T-helper 2 cell (primary cell): ENCODE measurements around the gene GPBP1.
"Not testable (repeated sequence)": the region's sequence is repeated elsewhere in the genome, so short reads cannot be mapped to it uniquely, and the experiment has no call there.

Source experiments
- DNase-seq, 5 experiments: peaks; one replicate each; pipeline versions ENCODE4 v3.0.0 to v3.0.0-alpha.2; 2012 to 2022

The GPBP1 gene

DNA sequence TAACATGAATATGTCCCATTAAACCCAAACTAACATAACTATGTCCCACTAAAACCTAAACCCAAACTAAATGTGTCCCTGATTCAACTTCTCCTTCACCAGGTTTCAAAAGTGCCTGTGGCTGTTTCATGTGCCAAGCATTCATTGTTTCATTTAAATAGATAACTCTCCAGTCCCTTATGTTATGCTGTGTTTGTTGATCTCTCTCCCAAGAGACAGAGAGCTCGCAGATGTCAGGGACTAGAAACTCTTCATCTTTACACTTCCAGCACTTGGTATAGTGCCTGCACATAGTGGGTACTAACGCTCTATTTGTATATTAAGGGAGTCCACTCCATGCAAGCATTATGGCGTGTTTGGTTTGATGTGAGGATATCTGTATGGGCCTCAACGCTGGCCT lies 118.0 kb downstream of the GPBP1 start:
- DNase-seq, result no peak

- DNase-seq, result no peak
These were observed 118.5 kb downstream of the GPBP1 start for GRCh38 chr5:57292336-57292735.

DNA sequence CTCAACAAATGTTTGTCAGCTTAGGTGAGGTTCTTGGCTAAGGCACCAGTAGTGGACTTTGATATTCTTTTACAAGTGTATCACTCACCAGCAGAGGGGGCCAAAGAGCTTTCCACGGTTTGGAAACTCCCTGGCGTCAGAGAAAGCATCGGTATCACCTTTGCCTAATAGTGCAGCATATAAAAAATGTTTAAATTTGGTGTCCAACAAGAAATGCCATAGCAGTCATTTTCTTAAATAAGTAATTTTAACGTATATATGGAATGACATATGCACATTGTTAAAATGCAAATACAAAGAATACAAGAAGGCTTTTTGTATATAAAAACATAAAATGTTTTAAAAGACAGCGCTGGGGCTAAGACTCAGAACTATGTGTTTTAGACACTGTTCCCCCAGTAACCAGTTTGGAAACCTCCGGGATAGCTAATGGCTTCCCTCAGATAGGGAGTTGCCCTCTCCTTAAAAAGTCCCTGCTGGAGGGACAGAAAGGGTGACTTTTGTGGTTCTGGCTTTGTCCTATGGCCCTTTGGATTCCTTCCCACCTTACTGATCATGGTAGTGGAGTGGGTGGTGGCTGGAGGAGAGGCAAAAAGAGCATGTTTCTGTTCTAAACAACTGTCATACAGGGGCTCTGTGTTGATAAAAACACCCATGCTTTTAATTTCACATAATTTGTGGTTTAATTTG lies 124.6 kb downstream of the GPBP1 start:
- DNase-seq, result peak; percentile 41 to 80 (median 69)

DNA sequence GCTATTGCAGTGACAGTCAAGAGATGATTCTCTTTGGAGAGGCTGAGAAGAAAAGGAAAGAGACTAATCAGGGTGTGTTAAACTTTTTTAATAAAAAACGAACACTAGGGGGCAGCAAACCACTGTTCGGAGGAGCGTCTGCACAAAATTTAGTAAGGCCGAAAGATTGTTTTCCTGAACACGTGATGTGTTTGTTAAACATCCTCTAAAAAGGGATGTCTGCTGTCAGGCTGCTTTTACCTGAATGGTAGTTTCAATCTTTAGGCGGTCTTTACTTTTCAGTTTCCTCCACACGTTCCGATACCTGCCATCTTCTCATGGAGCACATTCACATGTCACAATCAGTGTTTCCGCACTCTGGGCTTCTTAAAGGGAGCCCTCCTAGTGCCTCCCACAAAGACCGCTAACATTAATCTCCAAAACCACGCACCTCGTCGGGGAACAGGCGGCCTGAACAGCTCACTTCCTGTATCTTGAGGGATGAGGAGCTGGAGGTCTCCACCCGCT lies 125.2 kb downstream of the GPBP1 start:
- peak in 4 of 5 experiments; percentile 15 to 76 (median 32) for DNase-seq

DNA sequence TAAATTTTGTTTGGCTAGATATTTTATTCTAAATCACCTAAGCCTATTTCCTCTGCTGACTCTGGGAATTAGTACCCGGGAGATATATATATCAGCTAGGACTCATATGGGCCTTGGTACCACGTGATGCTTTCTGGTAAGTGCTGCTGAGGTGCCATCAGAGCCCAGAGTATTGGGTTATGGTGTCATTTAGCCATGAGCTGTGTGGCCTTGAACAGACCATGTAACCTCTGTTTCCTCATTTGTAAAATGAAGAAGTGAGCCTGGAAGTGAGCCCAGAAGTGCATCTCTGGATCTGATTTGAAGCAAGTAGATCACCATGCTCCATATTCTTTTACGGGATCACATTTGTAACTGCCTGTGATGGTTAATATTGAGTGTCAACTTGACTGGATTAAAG lies 126.1 kb downstream of the GPBP1 start:
- DNase-seq, result no peak

- peak in 3 of 5 experiments; percentile 1 to 54 (median 16) for DNase-seq
These were observed 128.3 kb downstream of the GPBP1 start for GRCh38 chr5:57302164-57302563.

DNA sequence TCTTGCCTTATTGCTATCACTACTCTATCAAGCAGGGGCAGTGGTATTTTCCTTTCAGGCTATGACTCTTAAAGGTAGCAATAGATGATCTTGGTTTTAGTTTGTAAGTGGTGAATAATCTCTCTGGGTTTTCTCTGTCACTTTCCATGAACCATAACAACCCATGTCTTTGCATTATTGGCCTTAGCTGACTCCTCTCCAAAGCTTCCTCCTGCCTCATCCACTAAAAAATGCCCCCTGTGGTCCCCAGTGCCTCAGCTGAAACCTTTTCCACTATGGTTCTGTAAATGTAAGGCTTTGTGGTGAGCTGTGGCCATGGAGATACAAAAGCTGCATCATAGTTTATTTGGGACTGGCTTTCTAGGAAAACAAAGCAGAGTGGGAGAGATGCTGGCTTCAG lies 128.8 kb downstream of the GPBP1 start:
- DNase-seq, result peak in 1 of 5 experiments; percentile 9

DNA sequence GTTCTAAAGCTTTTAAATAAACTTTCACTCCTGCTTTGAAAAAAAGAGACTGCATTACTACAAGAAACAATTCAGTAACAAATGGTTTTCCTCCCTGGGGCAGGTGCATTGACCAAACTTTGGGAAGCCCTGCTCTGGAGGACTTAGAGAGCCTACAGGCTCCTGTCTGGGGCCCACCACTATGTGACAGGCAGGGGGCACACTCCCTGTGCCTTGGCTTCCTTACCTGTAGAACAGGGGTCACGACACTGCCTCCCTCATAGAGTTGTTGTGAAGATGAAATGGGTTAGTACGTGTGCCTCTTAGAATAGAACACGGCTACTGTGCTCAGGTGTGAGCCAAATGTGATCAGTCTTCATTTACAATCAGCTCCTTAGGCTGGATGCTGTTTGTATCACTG lies 130.1 kb downstream of the GPBP1 start:
- DNase-seq, result no peak

DNA sequence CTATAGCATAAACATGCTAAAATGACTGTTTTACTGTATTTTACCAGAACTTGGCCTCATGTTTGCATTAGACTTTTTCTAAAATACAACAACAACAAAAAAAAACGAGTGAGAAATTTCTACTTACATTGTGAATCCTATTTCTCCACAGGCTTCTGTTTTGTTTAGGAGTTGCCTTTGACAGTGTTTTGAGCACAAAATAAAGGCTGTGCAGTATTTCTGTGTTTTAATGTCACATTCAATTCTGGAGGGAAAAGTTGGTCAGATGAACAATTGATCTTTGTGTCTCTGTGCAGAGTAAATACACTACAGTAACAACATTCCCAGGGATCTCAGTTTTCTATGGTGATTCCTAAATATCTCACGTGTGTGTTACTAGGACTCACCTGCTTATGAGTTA lies 131.1 kb downstream of the GPBP1 start:
- no peak for DNase-seq

DNA sequence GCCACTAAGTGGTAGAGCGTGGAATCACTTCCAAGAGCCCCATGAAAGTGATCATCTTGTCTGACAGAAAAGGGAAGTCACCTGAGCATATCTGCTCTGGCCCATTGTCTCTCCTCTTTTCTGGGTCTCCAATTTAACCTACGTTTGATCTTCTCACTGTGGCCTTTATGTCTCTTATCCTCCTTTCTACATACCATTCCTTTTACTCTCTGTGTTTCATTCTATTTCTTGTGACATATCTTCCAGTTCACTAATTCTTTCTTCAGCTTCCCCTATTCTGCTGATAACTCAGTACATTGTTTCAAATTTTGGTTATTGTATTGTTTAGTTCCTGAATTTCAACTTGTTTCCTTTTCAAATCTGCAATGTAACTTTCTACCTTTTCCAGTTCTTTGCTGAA lies 132.5 kb downstream of the GPBP1 start:
- no peak for DNase-seq

DNA sequence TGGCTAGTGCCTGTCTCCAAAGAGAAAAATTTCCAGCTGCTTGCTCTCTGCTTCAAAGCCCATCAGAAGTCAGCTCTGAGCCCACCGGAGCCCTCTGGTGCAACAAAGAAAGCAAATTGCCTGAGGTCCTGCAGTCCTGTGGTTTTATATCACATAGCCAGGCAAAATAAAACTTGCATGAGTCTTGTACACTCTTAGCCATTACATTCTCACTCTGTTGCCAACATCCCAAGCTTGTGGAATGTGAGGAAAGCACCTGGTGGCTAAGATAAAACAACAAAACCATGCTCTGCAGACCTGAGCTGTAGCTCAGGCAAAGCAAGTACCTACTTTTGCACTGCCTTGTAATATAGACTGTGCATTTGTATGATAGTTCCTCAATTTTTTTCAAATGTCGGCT lies 133.7 kb downstream of the GPBP1 start:
- DNase-seq, result no peak

GRCh38 chr5:57309022-57309421 lies 135.2 kb downstream of the GPBP1 start:
- not testable (repeated sequence) for DNase-seq

DNA sequence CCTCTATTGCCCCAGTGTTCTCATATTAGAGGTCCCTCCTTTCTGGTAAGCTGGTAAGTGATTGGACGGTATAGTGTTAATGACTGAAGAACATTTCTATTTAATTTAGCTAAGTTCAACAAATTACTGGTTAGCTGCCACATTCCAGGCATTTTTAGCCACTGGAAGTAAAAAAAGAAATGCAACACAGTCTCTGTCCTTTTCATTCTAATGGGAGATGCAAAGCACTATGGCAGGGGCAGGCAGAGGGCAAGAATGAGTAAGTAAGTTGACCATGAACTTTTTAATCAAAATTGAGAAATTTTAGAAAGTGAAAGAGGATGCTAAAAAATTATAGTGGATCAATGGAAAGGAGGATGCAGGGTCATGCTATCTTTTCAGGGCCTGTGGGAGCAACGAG lies 137.4 kb downstream of the GPBP1 start:
- no peak for DNase-seq

DNA sequence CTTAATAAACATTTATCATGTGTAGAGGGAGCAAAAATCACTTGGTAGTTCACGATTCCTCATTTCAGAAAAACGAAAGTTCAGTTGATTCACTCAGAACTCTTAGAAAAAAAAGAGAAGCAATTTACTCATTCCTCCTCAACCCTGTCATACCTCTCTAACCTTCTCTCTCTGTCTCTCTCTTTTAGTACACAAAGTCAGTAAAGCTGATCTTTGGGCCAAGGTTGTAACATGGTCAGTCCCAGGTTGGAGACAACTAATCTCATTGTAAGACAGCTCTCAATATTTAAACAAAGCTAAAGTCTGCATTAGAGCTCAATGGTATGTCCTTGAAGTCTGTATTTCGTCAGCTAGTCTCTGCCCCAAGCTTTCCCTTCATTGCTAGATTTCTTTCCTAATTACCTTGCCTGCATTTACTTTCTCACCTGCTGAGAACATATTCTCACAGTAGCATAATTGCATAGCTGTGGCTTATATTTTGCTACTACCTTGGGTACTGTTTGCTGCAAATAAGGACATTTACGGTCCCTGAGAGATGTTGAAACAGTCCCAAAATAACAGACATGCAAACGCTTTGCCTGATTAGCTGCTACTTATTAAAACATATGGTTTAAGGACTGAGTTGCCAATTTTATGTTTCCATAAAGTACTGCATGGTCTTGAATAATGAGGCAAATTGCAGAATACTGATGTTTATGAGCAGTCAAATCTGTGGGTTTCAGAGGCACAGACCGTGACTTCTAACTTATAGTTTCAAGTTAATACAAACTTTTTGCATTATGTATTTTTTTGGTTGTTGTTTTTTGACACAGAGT lies 138.3 kb downstream of the GPBP1 start:
- DNase-seq, result no peak

DNA sequence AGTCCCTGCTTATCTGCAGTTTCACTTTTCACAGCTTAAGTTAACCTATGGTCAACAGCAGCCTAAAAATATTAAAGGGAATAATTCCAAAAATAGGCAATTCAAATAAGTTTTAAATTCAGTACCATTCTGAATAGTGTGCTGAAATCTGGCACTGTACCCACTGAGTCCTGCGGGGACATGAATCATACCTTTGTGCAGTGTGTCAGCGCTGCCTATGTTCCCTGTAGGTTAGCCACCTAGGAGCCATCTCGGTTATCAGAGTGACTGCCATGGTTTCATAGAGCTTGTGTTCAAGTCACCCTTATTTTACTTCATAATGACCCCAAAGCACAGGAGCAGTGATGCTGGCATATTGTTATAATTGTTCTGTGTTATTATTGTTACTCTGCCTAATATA lies 139.9 kb downstream of the GPBP1 start:
- no peak for DNase-seq
